Glutamatergic neuron (in vitro differentiated cells): Measurements from ENCODE around the gene LRRC8C. TPM values are rescaled to one million over a fixed set of nuclear protein-coding genes. Genes with fewer than 3 reads are reported as not detected.

Experiments
- DNase-seq: peaks from one replicate; pipeline ENCODE4 v3.0.0; 2022
- H3K27ac Mint-ChIP-seq: one replicate; pipeline ENCODE4 v1.8.0; 2020; ENCODE audit warnings: mild to moderate bottlenecking, mixed read lengths, inconsistent platforms; ENCODE audit not compliant: unreplicated experiment
- H3K27me3 Mint-ChIP-seq: one replicate; pipeline ENCODE4 v1.8.0; 2020; ENCODE audit warnings: mild to moderate bottlenecking, moderate library complexity, mixed read lengths, inconsistent platforms; ENCODE audit not compliant: unreplicated experiment
- H3K36me3 Mint-ChIP-seq: one replicate; pipeline ENCODE4 v1.8.0; 2020; ENCODE audit warnings: mild to moderate bottlenecking, mixed read lengths, inconsistent platforms; ENCODE audit not compliant: unreplicated experiment
- H3K4me1 Mint-ChIP-seq: one replicate; pipeline ENCODE4 v1.8.0; 2020; ENCODE audit warnings: mild to moderate bottlenecking, low read depth, mixed read lengths, inconsistent platforms; ENCODE audit not compliant: unreplicated experiment
- H3K4me3 Mint-ChIP-seq: one replicate; pipeline ENCODE4 v1.8.0; 2020; ENCODE audit warnings: mild to moderate bottlenecking, mixed read lengths, inconsistent platforms; ENCODE audit not compliant: unreplicated experiment
- H3K9me3 Mint-ChIP-seq: one replicate; pipeline ENCODE4 v1.8.0; 2020; ENCODE audit warnings: mild to moderate bottlenecking, moderate library complexity, mixed read lengths, inconsistent platforms; ENCODE audit not compliant: unreplicated experiment
- total RNA-seq: library from RNA; stranded (reverse); fragmentation: NEBNext Ultra II Directional; extraction: Animal tissue kit (Norgen Biotek cat#: 25700); gene quantifications from one replicate; pipeline ENCODE4 v1.2.1, GENCODE V29; 2021; ENCODE audit not compliant: unreplicated experiment
- TF ChIP-seq, protein P1 (sequence below): fragments of 200-600 bp; sonication (generic); IDR thresholded peaks from one replicate; pipeline ENCODE4 v1.5.0; 2021; ENCODE audit not compliant: partially characterized antibody, unreplicated experiment

Gene LRRC8C
- total RNA-seq, 1 donor from 2014 or later = 2.6 TPM

DNA sequence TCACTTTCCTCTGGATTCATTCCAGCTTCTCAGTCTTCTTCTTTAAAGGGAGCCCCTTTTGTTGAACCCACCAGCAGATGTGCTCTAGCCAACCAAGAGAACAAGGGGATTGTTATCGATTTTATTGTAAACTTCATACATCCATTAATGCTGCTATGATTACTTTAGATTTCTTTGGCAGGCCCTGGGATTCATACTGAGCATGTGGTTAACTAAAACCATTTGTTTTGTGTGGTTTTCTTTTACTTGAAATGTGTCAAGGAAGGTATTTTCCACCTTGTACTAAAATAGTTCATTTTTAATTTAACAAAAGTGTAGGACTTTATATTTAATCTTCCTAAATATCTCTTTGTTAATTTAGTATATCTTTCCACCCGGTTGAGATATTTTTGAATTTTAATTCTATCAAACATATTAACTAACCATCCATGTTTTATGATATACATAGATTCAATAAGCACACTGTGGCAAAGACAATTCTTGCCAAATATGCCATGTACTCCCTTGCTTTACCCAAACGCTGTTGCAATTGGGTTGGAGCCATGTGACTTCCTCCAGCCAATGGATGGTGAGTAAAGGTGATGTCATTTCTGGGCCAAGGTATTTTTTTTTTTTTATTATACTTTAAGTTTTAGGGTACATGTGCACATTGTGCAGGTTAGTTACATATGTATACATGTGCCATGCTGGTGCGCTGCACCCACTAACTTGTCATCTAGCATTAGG, 113.7 kb downstream of the LRRC8C start:
- DNase-seq = no peak
- H3K27ac Mint-ChIP-seq = no peak overlapping the region
- no peaks in the 10 kb centered on the region for H3K9me3 Mint-ChIP-seq
- peaks cover 7% of the 10 kb centered on the region for H3K36me3 Mint-ChIP-seq
- H3K4me3 Mint-ChIP-seq = no peak overlapping the region
- no peaks in the 10 kb centered on the region for H3K4me1 Mint-ChIP-seq
- TF ChIP-seq, protein P1, sequence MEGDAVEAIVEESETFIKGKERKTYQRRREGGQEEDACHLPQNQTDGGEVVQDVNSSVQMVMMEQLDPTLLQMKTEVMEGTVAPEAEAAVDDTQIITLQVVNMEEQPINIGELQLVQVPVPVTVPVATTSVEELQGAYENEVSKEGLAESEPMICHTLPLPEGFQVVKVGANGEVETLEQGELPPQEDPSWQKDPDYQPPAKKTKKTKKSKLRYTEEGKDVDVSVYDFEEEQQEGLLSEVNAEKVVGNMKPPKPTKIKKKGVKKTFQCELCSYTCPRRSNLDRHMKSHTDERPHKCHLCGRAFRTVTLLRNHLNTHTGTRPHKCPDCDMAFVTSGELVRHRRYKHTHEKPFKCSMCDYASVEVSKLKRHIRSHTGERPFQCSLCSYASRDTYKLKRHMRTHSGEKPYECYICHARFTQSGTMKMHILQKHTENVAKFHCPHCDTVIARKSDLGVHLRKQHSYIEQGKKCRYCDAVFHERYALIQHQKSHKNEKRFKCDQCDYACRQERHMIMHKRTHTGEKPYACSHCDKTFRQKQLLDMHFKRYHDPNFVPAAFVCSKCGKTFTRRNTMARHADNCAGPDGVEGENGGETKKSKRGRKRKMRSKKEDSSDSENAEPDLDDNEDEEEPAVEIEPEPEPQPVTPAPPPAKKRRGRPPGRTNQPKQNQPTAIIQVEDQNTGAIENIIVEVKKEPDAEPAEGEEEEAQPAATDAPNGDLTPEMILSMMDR = no peak
- H3K27me3 Mint-ChIP-seq = no peaks in the 10 kb centered on the region

DNA sequence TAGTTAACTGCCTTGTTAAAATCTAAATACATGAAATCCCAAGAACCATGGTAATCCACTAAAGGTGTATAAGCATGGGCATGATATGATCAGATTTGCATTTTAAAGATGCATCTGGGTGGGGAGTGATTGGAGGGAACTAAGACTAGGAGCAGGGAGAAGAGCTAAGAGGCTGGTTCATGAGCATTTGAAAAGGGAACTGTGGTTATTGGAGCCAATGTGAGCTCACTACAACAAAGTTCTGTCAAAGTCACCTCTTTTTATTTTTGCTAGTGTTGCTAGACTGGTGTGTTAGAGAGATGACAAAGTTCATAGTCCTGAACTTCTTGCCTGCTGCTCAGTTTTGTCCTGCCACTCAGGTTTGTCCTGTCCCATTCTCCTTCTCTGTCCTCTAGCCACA, 120.8 kb downstream of the LRRC8C start:
- Mint-ChIP-seq H3K36me3 (no peaks in the 10 kb centered on the region), H3K4me1 (peaks cover 21% of the 10 kb centered on the region), H3K27me3 (no peaks in the 10 kb centered on the region), H3K27ac (no peak overlapping the region), H3K4me3 (no peak overlapping the region), H3K9me3 (no peaks in the 10 kb centered on the region)
- TF ChIP-seq, protein P1 = no peak
- no peak for DNase-seq

DNA sequence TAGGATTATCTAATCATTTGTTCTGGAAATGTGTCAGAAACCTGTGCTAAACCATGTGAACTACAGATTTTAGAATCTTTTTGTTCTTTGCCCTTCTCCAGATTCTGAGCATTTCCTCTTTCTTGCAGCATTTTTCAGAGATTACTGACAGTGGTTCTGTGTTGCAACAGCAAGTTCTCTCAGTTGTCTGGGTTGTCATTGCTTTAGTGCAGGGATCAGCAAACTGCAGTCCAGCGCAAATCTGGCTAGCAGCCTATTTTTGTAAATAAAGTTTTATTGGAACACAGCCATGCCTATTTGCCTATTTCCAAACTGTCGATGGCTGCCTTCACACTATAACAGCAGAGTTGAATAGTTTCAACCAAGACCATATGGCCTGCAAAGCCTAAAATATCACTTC, 121.6 kb downstream of the LRRC8C start:
- TF ChIP-seq, protein P1 = no peak
- H3K27ac Mint-ChIP-seq = no peak overlapping the region
- no peaks in the 10 kb centered on the region for H3K9me3 Mint-ChIP-seq
- H3K4me1 Mint-ChIP-seq = peaks cover 29% of the 10 kb centered on the region
- no peak overlapping the region for H3K4me3 Mint-ChIP-seq
- H3K36me3 Mint-ChIP-seq = no peaks in the 10 kb centered on the region
- no peak for DNase-seq
- no peaks in the 10 kb centered on the region for H3K27me3 Mint-ChIP-seq

- TF ChIP-seq, protein P1 = no peak
- no peaks in the 10 kb centered on the region for H3K27me3 Mint-ChIP-seq
- no peaks in the 10 kb centered on the region for H3K36me3 Mint-ChIP-seq
- no peak overlapping the region for H3K27ac Mint-ChIP-seq
- peaks cover 30% of the 10 kb centered on the region for H3K4me1 Mint-ChIP-seq
- no peak for DNase-seq
- no peaks in the 10 kb centered on the region for H3K9me3 Mint-ChIP-seq
- no peak overlapping the region for H3K4me3 Mint-ChIP-seq
These were observed 122.7 kb downstream of the LRRC8C start for GRCh38 chr1:89755591-89755990.

- H3K36me3 Mint-ChIP-seq = no peaks in the 10 kb centered on the region
- peaks cover 37% of the 10 kb centered on the region for H3K4me1 Mint-ChIP-seq
- TF ChIP-seq, protein P1 = no peak
- DNase-seq = no peak
- H3K27me3 Mint-ChIP-seq = peaks cover 3% of the 10 kb centered on the region
- H3K4me3 Mint-ChIP-seq = peak overlapping the region; percentile 23
- peaks cover 6% of the 10 kb centered on the region for H3K9me3 Mint-ChIP-seq
- H3K27ac Mint-ChIP-seq = peak overlapping the region; percentile 81
These were observed 124.6 kb downstream of the LRRC8C start for GRCh38 chr1:89757532-89757931.
